ENCODE measurements around the gene LIME1. TPM values are rescaled to one million over a fixed set of nuclear protein-coding genes. Genes with fewer than 3 reads are reported as not detected.

The LIME1 gene
- total and polyA plus RNA-seq, 2 of the 8 experiments (the other 6 are each of a cell fraction or from before 2014, with no cell fraction given), result 4.5 to 5.9 TPM

DNA sequence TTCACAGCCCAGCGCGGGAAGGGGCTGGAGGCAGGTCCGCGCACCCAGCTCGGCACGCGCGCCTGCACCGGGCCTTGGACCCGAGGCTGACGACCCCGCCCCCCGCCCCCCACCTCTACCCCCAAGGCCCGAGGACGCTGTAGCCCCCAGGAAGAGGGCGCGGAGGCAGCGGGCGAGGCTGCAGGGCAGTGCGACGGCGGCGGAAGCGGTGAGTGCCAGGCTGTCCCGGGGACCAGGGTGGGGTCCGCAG, 1.2 kb downstream of the LIME1 start (continued):
- TF ChIP-seq TCF12 (IDR thresholded peaks at IDR 0.05; ENCODE audit: low read depth, low read length) (no peak), SIX5 (IDR thresholded peaks at IDR 0.05; ENCODE audit: low read depth, low read length) (no peak), MAX (IDR thresholded peaks at IDR 0.05) (peak; percentile 85), POLR2AphosphoS5 (IDR thresholded peaks at IDR 0.05; ENCODE audit: low read depth, low read length) (peak; percentile 32; the same call in 1 of the 2 replicates), POLR2A (IDR thresholded peaks at IDR 0.05; ENCODE audit: control extremely low read depth in 1 of 2, low read depth in 2 of 2, low read length in 2 of 2) (no peak), YY1 (IDR thresholded peaks at IDR 0.05; ENCODE audit: low read depth, low read length) (0 out of 2 replicates have a peak, but pooled peaks have one; percentile 12), MAFK (IDR thresholded peaks at IDR 0.05; ENCODE audit: low read depth, low read length) (no peak), ZNF274 (IDR thresholded peaks at IDR 0.05; ENCODE audit: borderline replicate concordance, extremely low read depth, low read length) (no peak), SRF (IDR thresholded peaks at IDR 0.05; ENCODE audit: low read depth, low read length) (no peak), CBX5 (IDR thresholded peaks at IDR 0.05; ENCODE audit: low read depth, low read length) (no peak), RAD21 (IDR thresholded peaks at IDR 0.05 in 1 of 2, conservative IDR thresholded peaks at IDR 0.05 in 1 of 2; ENCODE audit: low read depth in 2 of 2, low read length in 2 of 2) (no peak), SP2 (IDR thresholded peaks at IDR 0.05; ENCODE audit: low read length) (no peak), NRF1 (IDR thresholded peaks at IDR 0.05; ENCODE audit: low read depth, low read length) (no peak), CHD2 (IDR thresholded peaks at IDR 0.05; ENCODE audit: low read length) (no peak), KDM5A (IDR thresholded peaks at IDR 0.05; ENCODE audit: low read length) (no peak), NANOG (IDR thresholded peaks at IDR 0.05; ENCODE audit: insufficient read depth, low read depth, low read length, poor library complexity, severe bottlenecking) (no peak), JUN (IDR thresholded peaks at IDR 0.05; ENCODE audit: low read depth, low read length) (no peak), CREB1 (IDR thresholded peaks at IDR 0.05) (no peak)
- TF ChIP-seq, protein P1, sequence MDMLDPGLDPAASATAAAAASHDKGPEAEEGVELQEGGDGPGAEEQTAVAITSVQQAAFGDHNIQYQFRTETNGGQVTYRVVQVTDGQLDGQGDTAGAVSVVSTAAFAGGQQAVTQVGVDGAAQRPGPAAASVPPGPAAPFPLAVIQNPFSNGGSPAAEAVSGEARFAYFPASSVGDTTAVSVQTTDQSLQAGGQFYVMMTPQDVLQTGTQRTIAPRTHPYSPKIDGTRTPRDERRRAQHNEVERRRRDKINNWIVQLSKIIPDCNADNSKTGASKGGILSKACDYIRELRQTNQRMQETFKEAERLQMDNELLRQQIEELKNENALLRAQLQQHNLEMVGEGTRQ (IDR thresholded peaks at IDR 0.05; ENCODE audit: low read length), result no peak
